ENCODE measurements around the gene ZNF8.
A peak's percentile ranks its signal among the peaks of the same experiment; 100 is the strongest.

Gene ZNF8

GRCh38 chr19:58294743-58295374, 16.1 kb downstream of the ZNF8 start:
- H3K4me3 ChIP-seq (ENCODE audit: low read length): no peak overlapping the region
- no peak for TF ChIP-seq CTCF (conservative IDR thresholded peaks at IDR 0.05; ENCODE audit: low read depth, low read length)
- DNase-seq (ENCODE audit: low read depth): no peak

DNA sequence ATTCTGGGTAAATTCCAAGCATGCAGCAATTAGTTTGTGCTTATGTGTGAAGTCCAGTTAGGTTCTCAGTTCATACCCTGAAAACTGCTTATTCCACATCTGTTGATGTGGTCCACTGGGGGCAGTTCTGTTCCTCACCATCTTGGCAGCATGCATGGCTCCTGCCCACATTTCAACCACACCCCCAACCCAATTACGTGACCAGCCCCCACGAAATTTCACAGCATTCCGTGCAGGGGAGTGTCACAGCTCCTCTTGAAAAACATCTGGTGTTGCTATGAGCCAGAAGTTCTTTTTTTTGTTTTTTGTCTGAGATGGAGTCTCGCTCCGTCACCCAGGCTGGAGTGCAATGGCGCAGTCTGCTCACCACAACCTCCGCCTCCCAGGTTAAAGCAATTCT, 17.3 kb downstream of the ZNF8 start:
- no peak overlapping the region for H3K4me3 ChIP-seq (ENCODE audit: low read length)
- TF ChIP-seq CTCF (conservative IDR thresholded peaks at IDR 0.05; ENCODE audit: low read depth, low read length): no peak
- DNase-seq (ENCODE audit: low read depth): no peak

DNA sequence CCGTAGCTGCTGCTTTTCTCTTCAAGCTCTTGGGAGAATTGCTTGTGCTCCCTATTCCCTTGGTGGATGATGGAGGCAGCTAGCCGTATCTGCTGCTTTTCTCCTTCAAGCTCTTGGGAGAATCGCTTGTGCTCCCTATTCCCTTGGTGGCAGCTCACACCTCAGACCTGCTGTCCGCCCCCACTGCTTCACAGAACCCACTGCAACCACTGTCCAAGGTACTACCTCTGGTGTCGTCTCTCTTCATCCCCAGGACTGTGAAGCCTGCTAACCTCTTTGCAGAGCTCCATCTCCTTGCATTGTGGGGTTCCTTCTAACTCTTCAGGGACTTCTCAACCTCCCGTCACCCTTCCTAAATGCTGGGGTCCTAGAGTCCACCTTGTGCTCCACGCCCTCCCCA, 21.9 kb downstream of the ZNF8 start:
- H3K4me3 ChIP-seq (ENCODE audit: low read length): no peak overlapping the region
- no peak for DNase-seq (ENCODE audit: low read depth)
- TF ChIP-seq CTCF (conservative IDR thresholded peaks at IDR 0.05; ENCODE audit: low read depth, low read length): no peak

- H3K4me3 ChIP-seq (ENCODE audit: low read length): peak overlapping the region; percentile 95
- no peak for TF ChIP-seq CTCF (conservative IDR thresholded peaks at IDR 0.05; ENCODE audit: low read depth, low read length)
Measured at GRCh38 chr19:58304255-58304654, 25.5 kb downstream of the ZNF8 start.

GRCh38 chr19:58304748-58305064, 26.0 kb downstream of the ZNF8 start:
- H3K4me3 ChIP-seq (ENCODE audit: low read length): peak overlapping the region; percentile 95
- no peak for DNase-seq (ENCODE audit: low read depth)
- TF ChIP-seq CTCF (conservative IDR thresholded peaks at IDR 0.05; ENCODE audit: low read depth, low read length): no peak

More at GRCh38 chr19:58304255-58304654, 25.5 kb downstream of the ZNF8 start:
- no peak for DNase-seq (ENCODE audit: low read depth)

GRCh38 chr19:58305065-58305931, 26.5 kb downstream of the ZNF8 start, which contains the start of gene ERVK3-1:
Gene ERVK3-1 (plus strand): TSS chr19:58305377. CDS start chr19:58312169, 6,792 bp downstream.
- DNase-seq (ENCODE audit: low read depth): peak; percentile 89
- peak within 1 kb of the TSS; percentile 95 for H3K4me3 ChIP-seq (ENCODE audit: low read length)
- no peak for TF ChIP-seq CTCF (conservative IDR thresholded peaks at IDR 0.05; ENCODE audit: low read depth, low read length)

GRCh38 chr19:58305932-58306323, 27.2 kb downstream of the ZNF8 start:
- TF ChIP-seq CTCF (conservative IDR thresholded peaks at IDR 0.05; ENCODE audit: low read depth, low read length): no peak
- DNase-seq (ENCODE audit: low read depth): no peak
- peak overlapping the region; percentile 95 for H3K4me3 ChIP-seq (ENCODE audit: low read length)
